ENCODE data around the gene SALL4. TPM values are rescaled to one million over a fixed set of nuclear protein-coding genes. Genes with fewer than 3 reads are reported as not detected.

Gene SALL4
- total RNA-seq, 4 donors from 2014 or later: not detected

- no peak for ATAC-seq
- peaks cover 0 to 13% (median 0%) of the 10 kb centered on the region in 3 donors for H3K4me1 ChIP-seq
- no peak overlapping the region for H3K4me3 ChIP-seq
- TF ChIP-seq EP300 (IDR thresholded peaks at IDR 0.05) (no peak), POLR2A (IDR thresholded peaks at IDR 0.05) (no peak), CTCF (IDR thresholded peaks at IDR 0.05) (no peak), POLR2AphosphoS5 (IDR thresholded peaks at IDR 0.05) (no peak)
- H3K36me3 ChIP-seq: no peaks in the 10 kb centered on the region
- H3K9me3 ChIP-seq: no peaks in the 10 kb centered on the region
- no peaks in the 10 kb centered on the region for H3K27me3 ChIP-seq
- H3K27ac ChIP-seq: peak overlapping the region in 1 of 4 donors; percentile 24
- WGBS, 2 donors (ENCODE audit: low coverage in 1 of 2): 13 to 30% methylated on average over 6 to 8 of the region's 8 CpGs
Measured at GRCh38 chr20:51811514-51812128, 9.3 kb upstream of the SALL4 start.

GRCh38 chr20:51811042-51811355, 8.7 kb upstream of the SALL4 start:
- WGBS, 2 donors (ENCODE audit: low coverage in 1 of 2): 49 to 58% methylated on average over 3 of the region's 3 CpGs
- H3K9me3 ChIP-seq: no peaks in the 10 kb centered on the region
- no peaks in the 10 kb centered on the region for H3K27me3 ChIP-seq
- ATAC-seq: no peak
- TF ChIP-seq EP300 (IDR thresholded peaks at IDR 0.05) (no peak), POLR2A (IDR thresholded peaks at IDR 0.05) (no peak), POLR2AphosphoS5 (IDR thresholded peaks at IDR 0.05) (no peak), CTCF (IDR thresholded peaks at IDR 0.05) (no peak)
- no peaks in the 10 kb centered on the region for H3K36me3 ChIP-seq
- H3K4me1 ChIP-seq: peaks cover 0 to 13% (median 0%) of the 10 kb centered on the region in 3 donors
- no peak overlapping the region for H3K27ac ChIP-seq
- no peak overlapping the region for H3K4me3 ChIP-seq

- TF ChIP-seq POLR2A (IDR thresholded peaks at IDR 0.05): no peak
- TF ChIP-seq POLR2AphosphoS5 (IDR thresholded peaks at IDR 0.05): no peak
Measured at GRCh38 chr20:51810155-51811041, 8.1 kb upstream of the SALL4 start.

GRCh38 chr20:51807720-51808250, 5.5 kb upstream of the SALL4 start:
- Histone ChIP-seq H3K4me1 (peaks cover 0 to 13% (median 0%) of the 10 kb centered on the region in 3 donors), H3K4me3 (no peak overlapping the region), H3K27ac (no peak overlapping the region), H3K27me3 (no peaks in the 10 kb centered on the region), H3K36me3 (no peaks in the 10 kb centered on the region), H3K9me3 (no peaks in the 10 kb centered on the region)
- WGBS, 2 donors (ENCODE audit: low coverage in 1 of 2): 74 to 76% methylated on average over 4 to 5 of the region's 5 CpGs
- no peak for ATAC-seq
- no peak for TF ChIP-seq EP300 (IDR thresholded peaks at IDR 0.05)
- TF ChIP-seq POLR2A (IDR thresholded peaks at IDR 0.05): no peak
- TF ChIP-seq CTCF (IDR thresholded peaks at IDR 0.05): no peak
- no peak for TF ChIP-seq POLR2AphosphoS5 (IDR thresholded peaks at IDR 0.05)

More at GRCh38 chr20:51810155-51811041, 8.1 kb upstream of the SALL4 start:
- WGBS, 2 donors (ENCODE audit: low coverage in 1 of 2): 86 to 94% methylated on average over 8 to 12 of the region's 13 CpGs
- Histone ChIP-seq H3K27me3 (no peaks in the 10 kb centered on the region), H3K9me3 (no peaks in the 10 kb centered on the region), H3K36me3 (no peaks in the 10 kb centered on the region), H3K27ac (no peak overlapping the region), H3K4me1 (peaks cover 0 to 13% (median 0%) of the 10 kb centered on the region in 3 donors), H3K4me3 (no peak overlapping the region)
- ATAC-seq: no peak

GRCh38 chr20:51804754-51805153, 2.4 kb upstream of the SALL4 start:
- Histone ChIP-seq H3K27me3 (peaks cover 30% of the 10 kb centered on the region), H3K27ac (no peak overlapping the region), H3K36me3 (no peaks in the 10 kb centered on the region), H3K4me1 (peaks cover 0 to 26% (median 18%) of the 10 kb centered on the region in 3 donors), H3K4me3 (no peak overlapping the region), H3K9me3 (no peaks in the 10 kb centered on the region)
- TF ChIP-seq POLR2A (IDR thresholded peaks at IDR 0.05) (no peak), POLR2AphosphoS5 (IDR thresholded peaks at IDR 0.05) (no peak), CTCF (IDR thresholded peaks at IDR 0.05) (no peak), EP300 (IDR thresholded peaks at IDR 0.05) (no peak)
- no peak for ATAC-seq
- 74 to 83% methylated on average over 2 to 5 of the region's 7 CpGs for WGBS, 2 donors (ENCODE audit: low coverage in 1 of 2)
